Calu3 (cell line): ENCODE results near the gene TGM1. TPM values are rescaled to one million over a fixed set of nuclear protein-coding genes. Genes with fewer than 3 reads are reported as not detected.
A peak's percentile ranks its signal among the peaks of the same experiment; 100 is the strongest.

Experiments
- BruUV-seq: library from RNA; stranded (reverse); fragments of 400-500 nt; replicated peaks from 2 replicates; lab custom pipeline; 2021; lab: Mats Ljungman, UMichigan
- CTCF ChIA-PET: fragments of 300-600 bp; sonication (Branson Sonifier 250); formaldehyde crosslinking; loops from one replicate; lab custom pipeline; 2022; ENCODE audit warnings: antibody characterized with exemption; lab: Charles Lee
- DNase-seq: peaks from one replicate; pipeline ENCODE4 v3.0.0; 2022
- H3K27ac Mint-ChIP-seq: one replicate; pipeline ENCODE4 v1.8.0; 2022; ENCODE audit warnings: mixed read lengths; ENCODE audit not compliant: unreplicated experiment
- H3K27me3 Mint-ChIP-seq: one replicate; pipeline ENCODE4 v1.8.0; 2022; ENCODE audit warnings: mixed read lengths; ENCODE audit not compliant: unreplicated experiment
- H3K36me3 Mint-ChIP-seq: one replicate; pipeline ENCODE4 v1.8.0; 2022; ENCODE audit warnings: mild to moderate bottlenecking, moderate library complexity, mixed read lengths; ENCODE audit not compliant: insufficient read depth, unreplicated experiment
- H3K4me1 Mint-ChIP-seq: one replicate; pipeline ENCODE4 v1.8.0; 2022; ENCODE audit warnings: mild to moderate bottlenecking, low read depth, mixed read lengths; ENCODE audit not compliant: unreplicated experiment
- H3K4me3 Mint-ChIP-seq: one replicate; pipeline ENCODE4 v1.8.0; 2022; ENCODE audit warnings: mild to moderate bottlenecking, low read depth, moderate library complexity, mixed read lengths; ENCODE audit not compliant: unreplicated experiment
- H3K9me3 Mint-ChIP-seq: one replicate; pipeline ENCODE4 v1.8.0; 2022; ENCODE audit warnings: low read depth, mixed read lengths; ENCODE audit not compliant: unreplicated experiment
- intact Hi-C: fragments of 100-400 bp; cut with micrococcal nuclease; formaldehyde crosslinking; loops from one replicate; pipeline ENCODE4 v1.10.0; 2022; ENCODE audit not compliant: unreplicated experiment
- total RNA-seq: library from RNA; stranded (reverse); gene quantifications from 2 replicates; pipeline ENCODE4 v1.2.3, GENCODE V29; 2022
- TF ChIP-seq, protein P1 (sequence below): fragments of 200-600 bp; IDR thresholded peaks from one replicate; pipeline ENCODE4 v1.8.0; 2022; ENCODE audit warnings: antibody characterized with exemption; ENCODE audit not compliant: unreplicated experiment

TGM1 gene
- total RNA-seq, 1 experiment from 2014 or later, result 4.5 TPM

GRCh38 chr14:24241829-24242443, 21.0 kb downstream of the TGM1 start:
- H3K36me3 Mint-ChIP-seq, result peaks cover 43% of the 10 kb centered on the region
- H3K27ac Mint-ChIP-seq, result peak overlapping the region; percentile 96
- H3K4me3 Mint-ChIP-seq, result peak overlapping the region; percentile 83
- intact Hi-C loops, result loop anchor here (2.0 kb wide), 1 partner anchor 29 kb away; the partner anchor contains the start of gene RABGGTA
- peak; percentile 95 for DNase-seq
- no peaks in the 10 kb centered on the region for H3K9me3 Mint-ChIP-seq
- TF ChIP-seq, protein P1, sequence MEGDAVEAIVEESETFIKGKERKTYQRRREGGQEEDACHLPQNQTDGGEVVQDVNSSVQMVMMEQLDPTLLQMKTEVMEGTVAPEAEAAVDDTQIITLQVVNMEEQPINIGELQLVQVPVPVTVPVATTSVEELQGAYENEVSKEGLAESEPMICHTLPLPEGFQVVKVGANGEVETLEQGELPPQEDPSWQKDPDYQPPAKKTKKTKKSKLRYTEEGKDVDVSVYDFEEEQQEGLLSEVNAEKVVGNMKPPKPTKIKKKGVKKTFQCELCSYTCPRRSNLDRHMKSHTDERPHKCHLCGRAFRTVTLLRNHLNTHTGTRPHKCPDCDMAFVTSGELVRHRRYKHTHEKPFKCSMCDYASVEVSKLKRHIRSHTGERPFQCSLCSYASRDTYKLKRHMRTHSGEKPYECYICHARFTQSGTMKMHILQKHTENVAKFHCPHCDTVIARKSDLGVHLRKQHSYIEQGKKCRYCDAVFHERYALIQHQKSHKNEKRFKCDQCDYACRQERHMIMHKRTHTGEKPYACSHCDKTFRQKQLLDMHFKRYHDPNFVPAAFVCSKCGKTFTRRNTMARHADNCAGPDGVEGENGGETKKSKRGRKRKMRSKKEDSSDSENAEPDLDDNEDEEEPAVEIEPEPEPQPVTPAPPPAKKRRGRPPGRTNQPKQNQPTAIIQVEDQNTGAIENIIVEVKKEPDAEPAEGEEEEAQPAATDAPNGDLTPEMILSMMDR, result peak; percentile 53
- TSS peak; percentile 33 for BruUV-seq
- CTCF ChIA-PET, result interaction anchor here (0.5 to 4.2 kb wide), 15 partner anchors 26 to 190 kb away, joined by 3 to 108 read pairs (median 3); partner anchors contain the start of genes CHMP4A, CIDEB, DHRS1 and MDP1
- H3K27me3 Mint-ChIP-seq, result no peaks in the 10 kb centered on the region
- peaks cover 11% of the 10 kb centered on the region for H3K4me1 Mint-ChIP-seq

DNA sequence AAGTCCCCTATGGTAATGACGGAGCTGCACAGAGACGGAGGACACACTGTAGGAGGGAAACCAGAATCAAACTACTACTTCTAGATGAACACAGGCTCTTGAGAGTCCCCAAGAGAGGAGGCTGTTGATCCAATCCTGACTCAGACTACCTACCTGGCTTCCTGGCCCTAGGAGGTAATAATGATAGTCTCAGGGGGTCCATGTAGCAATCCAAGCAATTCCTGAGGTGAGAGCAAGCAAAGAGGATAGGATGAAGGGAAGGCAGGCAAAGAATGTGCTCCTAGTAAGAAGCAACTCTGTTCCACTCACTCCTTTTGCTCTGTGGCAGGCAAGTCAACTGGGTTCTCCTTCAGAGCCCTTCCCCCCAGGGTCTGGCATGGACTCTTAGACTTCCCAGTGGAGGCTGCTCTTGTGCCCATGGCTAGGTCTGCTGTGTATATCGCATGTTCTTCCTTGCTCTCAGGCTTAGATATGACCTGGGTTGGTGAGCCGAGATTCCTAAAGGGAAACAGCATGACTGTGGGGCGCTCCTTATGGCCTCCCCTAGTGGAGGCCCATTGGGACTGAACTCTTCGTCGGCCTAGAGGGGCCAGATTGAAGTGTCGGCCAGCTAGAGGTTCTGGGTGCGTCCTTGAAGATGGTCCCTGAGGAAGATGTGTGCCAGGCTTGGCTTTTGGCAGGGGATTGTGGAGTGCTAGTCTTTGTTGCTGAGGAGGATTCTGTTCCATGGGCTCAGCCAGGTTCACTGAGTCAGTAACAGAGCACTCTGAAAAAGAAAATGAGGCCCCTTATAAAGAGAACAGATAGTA, 22.7 kb downstream of the TGM1 start:
- Mint-ChIP-seq H3K27ac (no peak overlapping the region), H3K4me1 (peaks cover 11% of the 10 kb centered on the region), H3K4me3 (no peak overlapping the region), H3K27me3 (no peaks in the 10 kb centered on the region), H3K9me3 (no peaks in the 10 kb centered on the region), H3K36me3 (peaks cover 59% of the 10 kb centered on the region)
- DNase-seq, result no peak
- CTCF ChIA-PET, result no interaction called here
- intact Hi-C loops, result no loop called here
- no TSS peak for BruUV-seq
- TF ChIP-seq, protein P1, result no peak

DNA sequence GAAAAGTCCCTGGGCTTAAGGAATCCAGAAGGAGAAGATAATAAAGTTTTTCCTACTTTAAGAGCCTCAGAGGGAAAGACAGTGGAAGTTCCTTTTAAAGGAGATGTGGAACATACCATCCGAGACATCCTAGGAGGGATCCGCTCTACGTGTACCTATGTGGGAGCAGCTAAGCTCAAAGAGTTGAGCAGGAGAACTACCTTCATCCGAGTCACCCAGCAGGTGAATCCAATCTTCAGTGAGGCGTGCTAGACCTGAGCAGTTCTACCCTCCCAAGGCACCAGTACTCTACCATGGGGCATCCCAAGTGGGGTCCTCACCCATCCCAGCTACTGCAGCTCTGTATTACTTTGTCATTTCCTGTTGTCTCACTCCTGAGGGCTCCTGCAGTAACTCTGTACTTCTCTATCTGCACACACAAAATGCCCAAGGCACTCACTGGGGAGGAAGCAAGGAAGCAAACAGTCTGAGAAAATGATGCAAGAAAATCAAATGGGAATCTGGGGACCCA, 24.4 kb downstream of the TGM1 start:
- H3K4me1 Mint-ChIP-seq, result peaks cover 24% of the 10 kb centered on the region
- intact Hi-C loops, result no loop called here
- no peaks in the 10 kb centered on the region for H3K27me3 Mint-ChIP-seq
- peaks cover 54% of the 10 kb centered on the region for H3K36me3 Mint-ChIP-seq
- H3K9me3 Mint-ChIP-seq, result no peaks in the 10 kb centered on the region
- DNase-seq, result no peak
- no TSS peak for BruUV-seq
- no peak overlapping the region for H3K4me3 Mint-ChIP-seq
- CTCF ChIA-PET, result interaction anchor here (0.6 to 1.6 kb wide), 4 partner anchors 8 to 193 kb away, joined by 3 to 4 read pairs (median 4); partner anchors contain the start of gene MDP1
- no peak overlapping the region for H3K27ac Mint-ChIP-seq
- TF ChIP-seq, protein P1, result no peak

DNA sequence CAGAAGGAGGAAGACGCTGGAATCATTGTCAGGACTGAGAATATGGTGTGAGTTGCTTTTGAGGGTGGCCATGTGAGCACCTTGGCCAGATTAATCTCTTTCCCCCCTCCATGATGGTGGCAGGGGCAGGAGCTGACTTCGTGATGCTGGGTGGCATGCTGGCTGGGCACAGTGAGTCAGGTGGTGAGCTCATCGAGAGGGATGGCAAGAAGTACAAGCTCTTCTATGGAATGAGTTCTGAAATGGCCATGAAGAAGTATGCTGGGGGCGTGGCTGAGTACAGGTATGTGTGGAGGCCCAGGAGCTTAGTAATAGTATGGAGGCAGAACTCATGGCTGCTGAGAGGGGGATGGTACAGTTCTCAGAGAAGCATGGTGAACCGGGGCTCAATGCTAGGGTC, 24.9 kb downstream of the TGM1 start:
- CTCF ChIA-PET, result interaction anchor here (0.8 to 1.6 kb wide), 3 partner anchors 9 to 70 kb away, joined by 3 to 4 read pairs (median 4); partner anchors contain the start of gene MDP1

More for the DNA sequence above, 24.9 kb downstream of the TGM1 start:
- H3K27ac Mint-ChIP-seq, result no peak overlapping the region
- peaks cover 57% of the 10 kb centered on the region for H3K36me3 Mint-ChIP-seq
- TF ChIP-seq, protein P1, result no peak
- H3K27me3 Mint-ChIP-seq, result no peaks in the 10 kb centered on the region
- H3K4me3 Mint-ChIP-seq, result no peak overlapping the region
- H3K9me3 Mint-ChIP-seq, result no peaks in the 10 kb centered on the region
- intact Hi-C loops, result no loop called here
- peak; percentile 13 for DNase-seq
- peaks cover 24% of the 10 kb centered on the region for H3K4me1 Mint-ChIP-seq
- BruUV-seq, result no TSS peak
